Measurements from ENCODE around the gene THRB. TPM values are rescaled to one million over a fixed set of nuclear protein-coding genes. Genes with fewer than 3 reads are reported as not detected.

Gene THRB
- 30.5 and 37.3 TPM in 2 replicates for total RNA-seq (2011; cell fraction: chromatin; rRNA removed; ENCODE audit: low replicate concordance)
- 8.4 and 9.8 TPM in 2 replicates for total RNA-seq (2011; cell fraction: nucleolus; rRNA removed)
- total RNA-seq (2011; cell fraction: nucleoplasm; rRNA removed) = 15.2 and 25.6 TPM in 2 replicates
- 5.6 and 6.0 TPM in 2 replicates for total RNA-seq (2014; rRNA removed)
- total RNA-seq (2014; rRNA removed; fragmentation: Illumina TruSeq; extraction: Trizol) = 6.9 and 8.3 TPM in 2 replicates
- 7.0 and 7.2 TPM in 2 replicates for total RNA-seq (2015; rRNA removed; fragmentation: Illumina TruSeq; extraction: Trizol)
- total RNA-seq (2021) = 9.7 and 10.5 TPM in 2 replicates
- 11.0 and 14.9 TPM in 2 replicates for polyA plus RNA-seq (2011; rRNA removed)
- polyA plus RNA-seq (2011; cell fraction: cytosol; rRNA removed) = 5.1 and 6.0 TPM in 2 replicates
- 14.3 and 15.5 TPM in 2 replicates for polyA plus RNA-seq (2011; cell fraction: nucleus; rRNA removed)
- polyA plus RNA-seq (2012) = 5.7 and 5.9 TPM in 2 replicates
- polyA plus RNA-seq (2014; fragmentation: Illumina TruSeq; extraction: Trizol) = 7.1 and 9.0 TPM in 2 replicates
- 1 to 10 TPM; 1.7 to 3.0 TPM for polyA plus RNA-seq (2014; fragmentation: Nextera tagmentation; extraction: Ambion mirVana)
- 4.1 and 4.7 TPM in 2 replicates for polyA plus RNA-seq (2014; rRNA removed)
- polyA minus RNA-seq (2011; rRNA and poly(A)+ RNA removed) = 34.3 and 35.4 TPM in 2 replicates
- polyA minus RNA-seq (2011; cell fraction: cytosol; rRNA and poly(A)+ RNA removed) = 6.6 and 11.8 TPM in 2 replicates
- 27.3 and 34.0 TPM in 2 replicates for polyA minus RNA-seq (2011; cell fraction: nucleus; rRNA and poly(A)+ RNA removed)
- Bru-seq, nascent RNA = percentile 66 among the genes with signal in this experiment
- BruChase-seq, experiment 1, labeled RNA remaining after a 2-hour chase = percentile 70 among the genes with signal in this experiment
- BruChase-seq, experiment 2, labeled RNA remaining after a 6-hour chase = percentile 67 among the genes with signal in this experiment
- long read RNA-seq, experiment 1, full-length matches to known transcripts = 1 of 21 reads
- long read RNA-seq, experiment 1, partial matches to known transcripts = 2 of 21 reads
- long read RNA-seq, experiment 1, other reads (novel, unspliced or antisense) = 18 of 21 reads
- long read RNA-seq, experiment 2, partial matches to known transcripts = 0 of 4 reads
- long read RNA-seq, experiment 2, other reads (novel, unspliced or antisense) = 3 of 4 reads
- long read RNA-seq, experiment 3, partial matches to known transcripts = 0 of 2 reads
- long read RNA-seq, experiment 3, other reads (novel, unspliced or antisense) = 2 of 2 reads

DNA sequence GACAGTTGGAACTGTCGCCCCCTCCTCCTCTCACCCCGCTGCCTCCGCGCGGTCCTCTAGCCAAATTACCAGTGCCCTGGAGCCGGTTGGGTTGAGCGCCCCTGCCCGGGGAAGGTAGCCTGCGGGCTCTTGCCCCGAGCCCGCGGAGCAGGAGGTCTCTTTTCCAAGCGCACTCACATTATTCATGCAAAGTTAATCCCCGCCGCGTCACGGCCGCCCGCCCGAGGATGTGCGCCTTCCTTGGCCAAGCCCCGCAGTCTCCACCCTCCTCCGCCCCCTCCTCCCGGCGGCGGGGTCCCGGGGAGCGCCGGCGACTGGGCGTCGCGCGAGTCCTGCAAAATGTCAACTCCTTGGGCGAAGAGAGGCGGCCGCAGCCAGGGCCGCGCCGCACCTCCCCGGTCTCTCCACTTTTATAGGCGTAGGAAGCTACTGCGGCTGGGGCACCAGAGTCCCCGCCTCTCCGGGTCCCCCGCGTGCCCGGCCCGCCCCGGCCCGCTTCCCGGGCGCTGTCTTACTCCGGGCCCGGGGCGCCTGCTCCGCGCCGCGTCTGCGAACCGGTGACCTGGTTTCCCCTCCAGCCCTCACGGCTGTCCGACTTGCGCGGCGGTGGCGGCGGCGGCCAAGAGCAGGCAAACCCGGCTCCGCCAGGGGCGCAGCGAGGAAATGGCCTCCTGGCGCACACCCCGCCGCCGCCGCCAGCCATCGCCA, at the start of gene THRB:
THRB (minus strand) TSS at position 233 of the 708 bp plus-strand sequence.
- intact Hi-C loops (cut with micrococcal nuclease) (loop anchor here (1.0 to 10.0 kb wide), 6 partner anchors 89 to 580 kb away; partner anchors contain the start of genes NKIRAS1 and RPL15), in situ Hi-C loops (cut with MboI) (loop anchor here (5.0 kb wide), 2 partner anchors 88 to 232 kb away; no protein-coding TSS in a partner anchor)
- peak; percentile 77 to 85 (median 84) for DNase-seq (ENCODE audit: extremely low read depth in 1 of 4, low spot score in 3 of 4)
- Histone ChIP-seq H3K4me3 (peak within 1 kb of the TSS; percentile 64), H2AFZ (ENCODE audit: low read depth, low read length) (peak within 1 kb of the TSS; percentile 95), H3K9me1 (ENCODE audit: control insufficient read depth, insufficient read depth, low read length) (no peaks in the 10 kb centered on the region), H3K27ac (ENCODE audit: extremely low read depth, low read depth, low read length) (peak within 1 kb of the TSS; percentile 75), H3K9me3 (replicated peaks; ENCODE audit: control insufficient read depth, insufficient read depth, low read depth, low read length) (no peaks in the 10 kb centered on the region), H3K4me1 (replicated peaks in 1 of 2; ENCODE audit: control insufficient read depth in 2 of 2, insufficient read depth in 2 of 2, low read length in 2 of 2) (peaks cover 22 to 27% of the 10 kb centered on the region in 2 experiments; a peak in 4 of 5 replicates), H3K79me2 (ENCODE audit: control insufficient read depth, insufficient read depth, low read length) (peaks cover 48% of the 10 kb centered on the region), H3K9ac (ENCODE audit: insufficient read depth in 1 of 2, low read depth in 2 of 2, low read length in 2 of 2) (peak within 1 kb of the TSS; percentile 77 to 90), H3K36me3 (ENCODE audit: control insufficient read depth, insufficient read depth, low read length) (no peaks in the 10 kb centered on the region), H3K4me2 (ENCODE audit: insufficient read depth, low read length) (peak within 1 kb of the TSS; percentile 93), H4K20me1 (replicated peaks; ENCODE audit: control insufficient read depth, insufficient read depth, low read length) (no peaks in the 10 kb centered on the region), H3K27me3 (ENCODE audit: control insufficient read depth in 2 of 2, insufficient read depth in 2 of 2, low read length in 2 of 2) (no peaks in the 10 kb centered on the region)
- ATAC-seq = peak; percentile 73
- BruUV-seq (replicated peaks) = no TSS peak
- CTCF ChIA-PET (ENCODE audit: low intra/inter-chr PET ratio) = interaction anchor here (0.6 kb wide), 1 partner anchor 195 kb away, joined by 4 read pairs; no protein-coding TSS in a partner anchor
- POLR2A ChIA-PET = interaction anchor here (0.6 to 2.5 kb wide), 7 partner anchors 9 to 223 kb away, joined by 3 to 11 read pairs (median 4); no protein-coding TSS in a partner anchor
- WGBS (ENCODE audit: insufficient coverage, low coverage, missing lambda C conversion rate) = 5% methylated on average over 55 of the region's 80 CpGs
- FAIRE-seq = no peak
- TF ChIP-seq TEAD4 (IDR thresholded peaks at IDR 0.05; ENCODE audit: low read length) (no peak), TEAD4 (CRISPR knock-in tag; IDR thresholded peaks at IDR 0.05; ENCODE audit: borderline replicate concordance) (no peak), POU5F1 (IDR thresholded peaks at IDR 0.05; ENCODE audit: borderline replicate concordance, low read depth, low read length, partially characterized antibody) (no peak), ARID4B (CRISPR knock-in tag; IDR thresholded peaks at IDR 0.05) (0 out of 2 replicates have a peak, but pooled peaks have one; percentile 50), ZNF140 (CRISPR knock-in tag; IDR thresholded peaks at IDR 0.05) (no peak)
- TF ChIP-seq, protein P1, sequence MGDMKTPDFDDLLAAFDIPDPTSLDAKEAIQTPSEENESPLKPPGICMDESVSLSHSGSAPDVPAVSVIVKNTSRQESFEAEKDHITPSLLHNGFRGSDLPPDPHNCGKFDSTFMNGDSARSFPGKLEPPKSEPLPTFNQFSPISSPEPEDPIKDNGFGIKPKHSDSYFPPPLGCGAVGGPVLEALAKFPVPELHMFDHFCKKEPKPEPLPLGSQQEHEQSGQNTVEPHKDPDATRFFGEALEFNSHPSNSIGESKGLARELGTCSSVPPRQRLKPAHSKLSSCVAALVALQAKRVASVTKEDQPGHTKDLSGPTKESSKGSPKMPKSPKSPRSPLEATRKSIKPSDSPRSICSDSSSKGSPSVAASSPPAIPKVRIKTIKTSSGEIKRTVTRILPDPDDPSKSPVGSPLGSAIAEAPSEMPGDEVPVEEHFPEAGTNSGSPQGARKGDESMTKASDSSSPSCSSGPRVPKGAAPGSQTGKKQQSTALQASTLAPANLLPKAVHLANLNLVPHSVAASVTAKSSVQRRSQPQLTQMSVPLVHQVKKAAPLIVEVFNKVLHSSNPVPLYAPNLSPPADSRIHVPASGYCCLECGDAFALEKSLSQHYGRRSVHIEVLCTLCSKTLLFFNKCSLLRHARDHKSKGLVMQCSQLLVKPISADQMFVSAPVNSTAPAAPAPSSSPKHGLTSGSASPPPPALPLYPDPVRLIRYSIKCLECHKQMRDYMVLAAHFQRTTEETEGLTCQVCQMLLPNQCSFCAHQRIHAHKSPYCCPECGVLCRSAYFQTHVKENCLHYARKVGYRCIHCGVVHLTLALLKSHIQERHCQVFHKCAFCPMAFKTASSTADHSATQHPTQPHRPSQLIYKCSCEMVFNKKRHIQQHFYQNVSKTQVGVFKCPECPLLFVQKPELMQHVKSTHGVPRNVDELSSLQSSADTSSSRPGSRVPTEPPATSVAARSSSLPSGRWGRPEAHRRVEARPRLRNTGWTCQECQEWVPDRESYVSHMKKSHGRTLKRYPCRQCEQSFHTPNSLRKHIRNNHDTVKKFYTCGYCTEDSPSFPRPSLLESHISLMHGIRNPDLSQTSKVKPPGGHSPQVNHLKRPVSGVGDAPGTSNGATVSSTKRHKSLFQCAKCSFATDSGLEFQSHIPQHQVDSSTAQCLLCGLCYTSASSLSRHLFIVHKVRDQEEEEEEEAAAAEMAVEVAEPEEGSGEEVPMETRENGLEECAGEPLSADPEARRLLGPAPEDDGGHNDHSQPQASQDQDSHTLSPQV (IDR thresholded peaks at IDR 0.05) = 0 out of 2 replicates have a peak, but pooled peaks have one; percentile 53

Data from K562 (cell line).